ENCODE results near the gene C1orf159. TPM values are rescaled to one million over a fixed set of nuclear protein-coding genes. Genes with fewer than 3 reads are reported as not detected.
"Not testable (repeated sequence)": the region's sequence is repeated elsewhere in the genome, so short reads cannot be mapped to it uniquely, and the experiment has no call there.

The C1orf159 gene
- total and polyA plus RNA-seq, 2 experiments from 2014 or later: 21.7 to 36.2 TPM

- no peak for TF ChIP-seq CTCF (IDR thresholded peaks at IDR 0.05; ENCODE audit: low read depth, low read length)
- no peaks in the 10 kb centered on the region for H3K4me1 ChIP-seq (ENCODE audit: low read depth)
- no peaks in the 10 kb centered on the region for H3K9me3 ChIP-seq (ENCODE audit: low read depth)
- no peak overlapping the region for H3K4me3 ChIP-seq
- no peak for DNase-seq (ENCODE audit: low read depth in 1 of 2, low spot score in 1 of 2)
- H3K27ac ChIP-seq: no peak overlapping the region
- H3K36me3 ChIP-seq: no peaks in the 10 kb centered on the region
- H3K27me3 ChIP-seq: no peaks in the 10 kb centered on the region
These were observed 28.4 kb upstream of the C1orf159 start for GRCh38 chr1:1144122-1144842.

GRCh38 chr1:1143636-1144035, 27.7 kb upstream of the C1orf159 start:
- Histone ChIP-seq H3K27ac (no peak overlapping the region), H3K36me3 (no peaks in the 10 kb centered on the region), H3K4me3 (no peak overlapping the region), H3K27me3 (peaks cover 3% of the 10 kb centered on the region), H3K4me1 (ENCODE audit: low read depth) (no peaks in the 10 kb centered on the region), H3K9me3 (ENCODE audit: low read depth) (no peaks in the 10 kb centered on the region)
- no peak for TF ChIP-seq CTCF (IDR thresholded peaks at IDR 0.05; ENCODE audit: low read depth, low read length)
- no peak for DNase-seq (ENCODE audit: low read depth in 1 of 2, low spot score in 1 of 2)

- no peak for TF ChIP-seq CTCF (IDR thresholded peaks at IDR 0.05; ENCODE audit: low read depth, low read length)
- no peak for DNase-seq (ENCODE audit: low read depth in 1 of 2, low spot score in 1 of 2)
These were observed 27.0 kb upstream of the C1orf159 start for GRCh38 chr1:1142844-1143243.

GRCh38 chr1:1142352-1142751, 26.5 kb upstream of the C1orf159 start:
- H3K27me3 ChIP-seq: peaks cover 14% of the 10 kb centered on the region
- H3K4me3 ChIP-seq; H3K36me3 ChIP-seq; H3K4me1 ChIP-seq (ENCODE audit: low read depth); DNase-seq (ENCODE audit: low read depth in 1 of 2, low spot score in 1 of 2); H3K9me3 ChIP-seq (ENCODE audit: low read depth); H3K27ac ChIP-seq: not testable (repeated sequence)

More at GRCh38 chr1:1142844-1143243, 27.0 kb upstream of the C1orf159 start:
- H3K9me3 ChIP-seq (ENCODE audit: low read depth): no peaks in the 10 kb centered on the region
- H3K36me3 ChIP-seq: no peaks in the 10 kb centered on the region
- H3K4me3 ChIP-seq: no peak overlapping the region
- no peak overlapping the region for H3K27ac ChIP-seq
- no peaks in the 10 kb centered on the region for H3K4me1 ChIP-seq (ENCODE audit: low read depth)
- H3K27me3 ChIP-seq: peaks cover 9% of the 10 kb centered on the region

- H3K27me3 ChIP-seq: peaks cover 19% of the 10 kb centered on the region
- H3K9me3 ChIP-seq (ENCODE audit: low read depth): no peaks in the 10 kb centered on the region
- TF ChIP-seq CTCF (IDR thresholded peaks at IDR 0.05; ENCODE audit: low read depth, low read length): no peak
- no peak overlapping the region for H3K4me3 ChIP-seq
- no peak for DNase-seq (ENCODE audit: low read depth in 1 of 2, low spot score in 1 of 2)
- no peak overlapping the region for H3K27ac ChIP-seq
- H3K4me1 ChIP-seq (ENCODE audit: low read depth): no peaks in the 10 kb centered on the region
- H3K36me3 ChIP-seq: no peaks in the 10 kb centered on the region
These were observed 26.0 kb upstream of the C1orf159 start for GRCh38 chr1:1141911-1142250.

- no peaks in the 10 kb centered on the region for H3K9me3 ChIP-seq (ENCODE audit: low read depth)
- H3K27me3 ChIP-seq: peaks cover 24% of the 10 kb centered on the region
- no peak for DNase-seq (ENCODE audit: low read depth in 1 of 2, low spot score in 1 of 2)
- TF ChIP-seq CTCF (IDR thresholded peaks at IDR 0.05; ENCODE audit: low read depth, low read length): no peak
- no peak overlapping the region for H3K27ac ChIP-seq
- H3K4me3 ChIP-seq: no peak overlapping the region
- H3K36me3 ChIP-seq: no peaks in the 10 kb centered on the region
- no peaks in the 10 kb centered on the region for H3K4me1 ChIP-seq (ENCODE audit: low read depth)
These were observed 25.5 kb upstream of the C1orf159 start for GRCh38 chr1:1141244-1141910.
